Upper lobe of left lung (tissue), 6 donors: ENCODE results near the gene RPS10. TPM values are rescaled to one million over a fixed set of nuclear protein-coding genes. Genes with fewer than 3 reads are reported as not detected.

Source experiments
- ATAC-seq, 2 donors: fragments of 200-7000 bp; cut with Tn5 transposase; one replicate each; pipeline ENCODE4 v1.9.1; 2022; ENCODE audit warnings: mild to moderate bottlenecking in 2 of 2, moderate library complexity in 2 of 2; ENCODE audit not compliant: low FRiP score in 2 of 2
- DNase-seq, 2 donors: peaks; one replicate each; pipeline ENCODE4 v3.0.0-alpha.2; 2019 to 2020
- H3K27ac ChIP-seq, 4 donors: fragments of 200-600 bp; sonication (generic); one replicate each; pipeline ENCODE4 v1.5.1; 2016 to 2019
- H3K27me3 ChIP-seq, 4 donors: fragments of 200-600 bp; sonication (generic); one replicate each; pipeline ENCODE4 v1.5.1; 2017 to 2019
- H3K36me3 ChIP-seq, 4 donors: fragments of 200-600 bp; sonication (generic); one replicate each; pipeline ENCODE4 v1.5.1; 2016 to 2019
- H3K4me1 ChIP-seq, 4 donors: fragments of 200-600 bp; sonication (generic); one replicate each; pipeline ENCODE4 v1.5.1; 2018 to 2019
- H3K4me3 ChIP-seq, 4 donors: fragments of 200-600 bp; sonication (generic); one replicate each; pipeline ENCODE4 v1.5.1; 2017 to 2019; ENCODE audit warnings: mild to moderate bottlenecking in 2 of 4, moderate library complexity in 1 of 4
- H3K9me3 ChIP-seq, 4 donors: fragments of 200-600 bp; sonication (generic); one replicate each; pipeline ENCODE4 v1.5.1; 2018 to 2019
- CTCF ChIP-seq, 6 experiments: fragments of 450-650 bp in 4 of 6; fragments of 200-600 bp in 2 of 6; sonication (generic) in 2 of 6; IDR thresholded peaks; one replicate each; pipeline ENCODE4 v1.5.1; 2016 to 2019; ENCODE audit warnings: antibody characterized with exemption in 6 of 6
- EP300 ChIP-seq, 4 donors: sonication (generic); formaldehyde crosslinking; IDR thresholded peaks; one replicate each; pipeline ENCODE4 v1.5.1; 2017; ENCODE audit warnings: antibody characterized with exemption in 4 of 4, control low read depth in 2 of 4
- POLR2A ChIP-seq, 4 donors: fragments of 450-650 bp; IDR thresholded peaks; one replicate each; pipeline ENCODE4 v1.5.1; 2016 to 2017; ENCODE audit warnings: antibody characterized with exemption in 4 of 4, mild to moderate bottlenecking in 2 of 4
- POLR2AphosphoS5 ChIP-seq, 2 donors: sonication (generic); formaldehyde crosslinking; IDR thresholded peaks; one replicate each; pipeline ENCODE4 v1.5.1; 2017; ENCODE audit warnings: antibody characterized with exemption in 2 of 2
- WGBS, 2 donors: methylation state at CpG; one replicate each; pipeline ENCODE4 v1.1.5; 2017 to 2018; 5-methylcytosine and 5-hydroxymethylcytosine counted together
- total RNA-seq, 6 donors: library from RNA; depleted of rRNA in 4 of 6; stranded (reverse); fragments of >200 nt in 4 of 6; gene quantifications; one replicate each; pipeline versions ENCODE4 v1.1.0 to v1.2.1, GENCODE V29; 2016 to 2021
- donor health status: DM: no; HTN: no; CAD: no; lungs with moderate emphysema.
- donor health status: DM: no; HTN: yes; CAD: no; lungs with severe emphysema.

The RPS10 gene
- total RNA-seq, 6 donors from 2014 or later: 383 to 1,975 (median 1,074) TPM

DNA sequence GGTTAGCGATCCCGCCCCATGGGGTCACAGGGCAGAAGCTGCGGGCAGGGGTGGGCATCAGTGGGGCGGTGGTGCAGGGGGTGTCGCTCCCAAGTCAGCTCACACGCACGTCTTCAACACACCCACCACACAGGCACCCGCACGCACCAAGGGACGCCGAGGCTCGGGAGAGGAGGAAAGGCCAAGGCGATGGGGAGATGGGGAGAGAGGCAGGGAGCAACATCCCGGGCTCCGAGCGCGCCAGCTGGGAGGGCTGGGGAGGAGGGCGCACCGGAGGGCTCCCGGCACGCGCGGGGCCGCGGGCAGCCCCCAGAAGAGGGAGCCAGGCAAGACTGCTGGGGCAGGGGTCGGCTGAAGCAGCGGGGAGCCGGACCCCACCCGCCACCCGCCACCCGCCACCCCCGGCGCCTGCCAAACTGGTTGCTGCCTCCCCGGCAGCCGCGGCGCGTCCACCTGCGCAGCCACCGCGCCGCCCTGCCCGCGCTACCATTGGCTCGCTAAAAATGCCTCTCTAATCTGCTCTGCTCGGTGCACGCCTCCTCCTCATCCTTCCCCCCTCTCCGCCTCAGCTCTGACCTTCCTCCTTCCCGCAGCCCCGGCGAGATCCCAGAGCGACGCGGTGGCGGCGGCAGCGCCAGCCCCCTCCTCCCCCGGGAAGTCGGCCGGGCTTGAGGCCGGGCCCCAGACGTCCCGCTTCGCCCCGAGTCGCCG lies 39.8 kb upstream of the RPS10 start, which contains the start of gene PACSIN1:
PACSIN1 (plus strand) TSS at position 546 of the 711 bp plus-strand sequence. CDS start 60,230 bp downstream, outside the sequence.
- TF ChIP-seq POLR2A (IDR thresholded peaks at IDR 0.05): no peak
- TF ChIP-seq EP300 (IDR thresholded peaks at IDR 0.05): no peak
- no peak for TF ChIP-seq POLR2AphosphoS5 (IDR thresholded peaks at IDR 0.05)
- no peak for TF ChIP-seq CTCF (IDR thresholded peaks at IDR 0.05)
- Histone ChIP-seq H3K36me3 (no peaks in the 10 kb centered on the region), H3K4me3 (peak within 1 kb of the TSS; percentile 1 to 49 (median 38)), H3K4me1 (peaks cover 10 to 15% (median 12%) of the 10 kb centered on the region in 4 donors), H3K27ac (no peak within 1 kb of the TSS), H3K27me3 (peaks cover 0 to 18% (median 9%) of the 10 kb centered on the region in 4 donors), H3K9me3 (no peaks in the 10 kb centered on the region)
- peak in 1 of 2 donors; percentile 21 for ATAC-seq
- peak in 1 of 2 donors; percentile 81 for DNase-seq
- 3 to 4% methylated on average over 19 to 49 of the region's 67 CpGs for WGBS, 2 donors

DNA sequence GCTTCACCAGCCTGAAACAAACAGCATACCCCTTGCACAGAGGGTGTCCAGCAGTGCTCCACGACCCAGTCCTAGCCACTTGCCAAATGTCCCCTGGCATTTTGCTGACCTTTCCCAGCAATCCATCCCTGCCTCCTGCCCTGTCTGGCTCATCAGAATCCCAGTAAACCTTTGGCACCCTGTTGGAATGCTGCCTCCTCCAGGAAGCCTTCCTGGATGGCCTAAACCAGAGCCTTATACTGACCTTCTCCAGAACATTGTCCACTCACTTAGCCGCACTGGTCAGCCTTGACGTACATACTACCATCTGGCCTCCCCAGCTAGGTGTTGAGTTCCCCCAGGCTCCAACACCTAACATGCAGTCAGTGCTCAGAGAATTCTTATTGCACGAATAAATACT lies 38.0 kb upstream of the RPS10 start:
- Histone ChIP-seq H3K4me1 (peaks cover 10 to 15% (median 12%) of the 10 kb centered on the region in 4 donors), H3K27me3 (peaks cover 0 to 18% (median 9%) of the 10 kb centered on the region in 4 donors), H3K27ac (no peak overlapping the region), H3K9me3 (no peaks in the 10 kb centered on the region), H3K36me3 (no peaks in the 10 kb centered on the region), H3K4me3 (no peak overlapping the region)
- TF ChIP-seq EP300 (IDR thresholded peaks at IDR 0.05): no peak
- TF ChIP-seq POLR2A (IDR thresholded peaks at IDR 0.05): no peak
- no peak for TF ChIP-seq POLR2AphosphoS5 (IDR thresholded peaks at IDR 0.05)
- TF ChIP-seq CTCF (IDR thresholded peaks at IDR 0.05): no peak
- DNase-seq (no peak), ATAC-seq (no peak)
- WGBS, 2 donors: 58 to 64% methylated on average over 4 of the region's 4 CpGs

- H3K9me3 ChIP-seq: no peaks in the 10 kb centered on the region
- no peak for TF ChIP-seq CTCF (IDR thresholded peaks at IDR 0.05)
- no peak for TF ChIP-seq POLR2A (IDR thresholded peaks at IDR 0.05)
- no peak for TF ChIP-seq POLR2AphosphoS5 (IDR thresholded peaks at IDR 0.05)
- TF ChIP-seq EP300 (IDR thresholded peaks at IDR 0.05): no peak
- DNase-seq: no peak
- ATAC-seq: no peak
- H3K27ac ChIP-seq: no peak overlapping the region
- H3K27me3 ChIP-seq: peaks cover 0 to 18% (median 9%) of the 10 kb centered on the region in 4 donors
- WGBS, 2 donors: 90 to 93% methylated on average over 2 of the region's 2 CpGs
- H3K36me3 ChIP-seq: no peaks in the 10 kb centered on the region
- peaks cover 10 to 15% (median 12%) of the 10 kb centered on the region in 4 donors for H3K4me1 ChIP-seq
- no peak overlapping the region for H3K4me3 ChIP-seq
Measured at GRCh38 chr6:34463299-34463698, 37.4 kb upstream of the RPS10 start.

DNA sequence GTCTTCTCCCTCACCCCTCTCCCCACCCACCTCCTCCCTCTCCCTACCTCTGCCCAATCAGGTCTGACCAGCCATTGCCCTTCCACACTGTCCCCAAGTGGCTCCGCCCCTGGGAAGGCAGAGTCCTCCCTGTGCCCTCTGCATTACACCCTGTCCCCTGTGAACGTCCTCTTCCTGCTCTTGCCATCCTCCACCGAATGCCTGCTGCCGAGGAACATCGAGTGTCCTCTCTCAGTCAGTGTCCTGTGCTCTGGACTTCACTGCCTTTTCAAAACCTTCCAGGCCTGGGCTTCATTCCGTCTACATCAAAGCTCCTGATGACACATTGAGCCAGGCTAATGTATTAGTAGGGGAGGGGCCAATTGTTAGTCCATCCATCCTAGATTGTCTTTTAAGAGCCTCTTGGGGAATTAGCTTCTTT lies 36.7 kb upstream of the RPS10 start:
- ATAC-seq (peak in 1 of 2 donors; percentile 14), DNase-seq (peak in 1 of 2 donors; percentile 24)
- TF ChIP-seq POLR2AphosphoS5 (IDR thresholded peaks at IDR 0.05): no peak
- TF ChIP-seq EP300 (IDR thresholded peaks at IDR 0.05): no peak
- TF ChIP-seq CTCF (IDR thresholded peaks at IDR 0.05): no peak
- TF ChIP-seq POLR2A (IDR thresholded peaks at IDR 0.05): no peak
- Histone ChIP-seq H3K4me1 (peaks cover 10 to 15% (median 12%) of the 10 kb centered on the region in 4 donors), H3K27ac (no peak overlapping the region), H3K4me3 (no peak overlapping the region), H3K27me3 (peaks cover 0 to 18% (median 9%) of the 10 kb centered on the region in 4 donors), H3K9me3 (no peaks in the 10 kb centered on the region), H3K36me3 (no peaks in the 10 kb centered on the region)
- 20 to 38% methylated on average over 5 to 6 of the region's 6 CpGs for WGBS, 2 donors
